Right cardiac atrium (tissue), 5 donors: Measurements from ENCODE around the gene PRDM1. TPM values are rescaled to one million over a fixed set of nuclear protein-coding genes. Genes with fewer than 3 reads are reported as not detected.

Experiments
- ATAC-seq, 2 donors: fragments of 200-7000 bp; cut with Tn5 transposase; one replicate each; pipeline versions ENCODE4 v1.8.0 to v1.9.1; 2020; ENCODE audit warnings: moderate library complexity in 2 of 2, mild to moderate bottlenecking in 1 of 2
- DNase-seq, 3 donors: peaks; one replicate each; pipeline ENCODE4 v3.0.0-alpha.2; 2020
- H3K27ac ChIP-seq: one replicate; pipeline ENCODE4 v1.5.1; 2013; ENCODE audit warnings: mild to moderate bottlenecking, low read length, control low read depth, moderate library complexity
- H3K27me3 ChIP-seq: one replicate; pipeline ENCODE4 v1.6.1; 2013; ENCODE audit not compliant: control insufficient read depth, insufficient read depth
- H3K4me1 ChIP-seq: one replicate; pipeline ENCODE4 v1.6.1; 2013; ENCODE audit warnings: low read length; ENCODE audit not compliant: control insufficient read depth, insufficient read depth
- H3K4me3 ChIP-seq: one replicate; pipeline ENCODE4 v1.5.1; 2013; ENCODE audit warnings: low read length, control low read depth
- H3K9me3 ChIP-seq: one replicate; pipeline ENCODE4 v1.6.1; 2013; ENCODE audit warnings: low read length; ENCODE audit not compliant: control insufficient read depth
- WGBS: extraction: QIAGEN DNeasy Blood & Tissue Kit; methylation state at CpG from one replicate; pipeline ENCODE4 v1.1.7; 2013; 5-methylcytosine and 5-hydroxymethylcytosine counted together
- intact Hi-C, 4 donors: fragments of 100-400 bp; cut with DNase I; formaldehyde crosslinking; loops; one replicate each; pipeline versions ENCODE4 v1.11.0 to v1.14.0; 2022 to 2023
- polyA plus RNA-seq: library from polyadenylated mRNA; stranded (reverse); fragments of 200-250 nt; gene quantifications from one replicate; pipeline ENCODE4 v1.2.3, GENCODE V29; 2013
- total RNA-seq, 4 donors: library from RNA; stranded (reverse); fragmentation: NEBNext Ultra II Directional; extraction: Animal tissue kit (Norgen Biotek cat#: 25700); gene quantifications; one replicate each; pipeline ENCODE4 v1.2.1, GENCODE V29; 2021
- donor health status: healthy with polysubstance abuse.
- donor health status: DM: no; HTN: yes; CAD: no.
- donor health status: DM: no; HTN: no; CAD: no.
- donor health status: DM: no; HTN: yes; CAD: no; lungs with severe emphysema.
- donor health status: DM: yes; HTN: yes; CAD: no.

The PRDM1 gene
- total and polyA plus RNA-seq, 5 donors = 0.41 to 1.5 (median 1.4) TPM

DNA sequence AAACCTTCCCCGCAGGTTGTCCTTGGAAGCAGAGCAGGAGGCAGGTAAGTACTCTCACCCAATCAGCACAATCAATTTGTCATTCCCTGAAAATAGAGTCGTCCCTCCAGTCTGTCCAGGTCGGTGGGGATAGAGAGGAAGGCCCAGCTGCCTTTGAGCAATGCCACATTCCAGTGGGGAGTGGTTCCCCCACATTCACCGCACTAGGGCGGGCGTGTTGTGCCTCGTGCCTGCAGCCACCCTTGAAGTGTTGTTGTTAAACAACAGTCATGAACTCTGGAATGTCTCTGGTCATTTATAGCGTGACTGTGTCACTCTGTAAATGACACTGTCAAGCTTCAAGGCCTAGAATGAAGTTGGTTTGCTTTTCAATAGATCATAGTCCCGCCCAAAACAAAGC is 33.4 kb downstream of the PRDM1 start:
- Histone ChIP-seq H3K27me3 (no peaks in the 10 kb centered on the region), H3K9me3 (no peaks in the 10 kb centered on the region), H3K27ac (no peak overlapping the region), H3K4me3 (no peak overlapping the region), H3K4me1 (no peaks in the 10 kb centered on the region)
- DNase-seq = no peak
- intact Hi-C loops = no loop called here
- ATAC-seq = no peak
- 75% methylated on average over 9 of the region's 9 CpGs for WGBS

DNA sequence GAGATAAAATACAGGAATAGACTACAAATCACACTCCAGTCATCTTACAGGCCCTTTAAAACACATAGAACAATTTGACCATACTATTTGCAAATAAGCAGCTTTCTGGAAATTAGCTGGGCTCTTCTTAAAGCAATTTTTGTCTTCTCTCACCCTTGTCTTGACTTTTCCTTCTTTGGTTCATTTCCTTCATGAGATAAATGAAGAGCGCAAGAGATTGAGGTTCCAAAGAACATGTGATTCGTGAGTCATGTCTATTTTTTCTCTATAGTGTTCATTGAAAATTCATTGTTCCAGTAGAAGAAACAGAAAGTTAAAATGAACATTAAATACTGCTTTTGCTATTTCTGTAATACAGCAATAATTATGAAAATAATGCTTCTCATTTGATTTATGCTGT is 33.9 kb downstream of the PRDM1 start:
- Histone ChIP-seq H3K4me3 (no peak overlapping the region), H3K9me3 (no peaks in the 10 kb centered on the region), H3K4me1 (no peaks in the 10 kb centered on the region), H3K27me3 (no peaks in the 10 kb centered on the region), H3K27ac (no peak overlapping the region)
- WGBS = 74% methylated on average over 2 of the region's 2 CpGs
- intact Hi-C loops = no loop called here
- ATAC-seq = no peak
- DNase-seq = no peak

DNA sequence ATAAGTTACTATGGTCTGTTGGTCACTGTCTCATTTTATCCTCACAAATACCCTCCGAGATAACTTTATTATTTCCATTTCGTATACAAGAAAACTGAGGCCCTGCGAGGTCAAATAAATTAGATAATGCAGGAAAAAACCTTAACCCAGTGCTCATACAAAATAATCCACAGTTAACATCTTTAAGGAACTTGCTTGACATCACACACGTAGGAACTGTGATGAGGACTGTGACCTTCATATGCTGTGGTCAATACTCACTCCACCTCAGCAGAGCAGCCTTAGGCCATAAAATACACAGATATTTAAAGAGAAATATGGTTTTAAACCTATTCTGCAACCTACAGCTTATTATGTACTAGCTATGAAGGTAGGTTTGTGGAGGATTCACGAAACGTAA is 34.3 kb downstream of the PRDM1 start:
- Histone ChIP-seq H3K4me1 (no peaks in the 10 kb centered on the region), H3K4me3 (no peak overlapping the region), H3K27ac (no peak overlapping the region), H3K9me3 (no peaks in the 10 kb centered on the region), H3K27me3 (no peaks in the 10 kb centered on the region)
- 93% methylated on average over 6 of the region's 6 CpGs for WGBS
- ATAC-seq (no peak), DNase-seq (no peak)
- intact Hi-C loops = no loop called here

DNA sequence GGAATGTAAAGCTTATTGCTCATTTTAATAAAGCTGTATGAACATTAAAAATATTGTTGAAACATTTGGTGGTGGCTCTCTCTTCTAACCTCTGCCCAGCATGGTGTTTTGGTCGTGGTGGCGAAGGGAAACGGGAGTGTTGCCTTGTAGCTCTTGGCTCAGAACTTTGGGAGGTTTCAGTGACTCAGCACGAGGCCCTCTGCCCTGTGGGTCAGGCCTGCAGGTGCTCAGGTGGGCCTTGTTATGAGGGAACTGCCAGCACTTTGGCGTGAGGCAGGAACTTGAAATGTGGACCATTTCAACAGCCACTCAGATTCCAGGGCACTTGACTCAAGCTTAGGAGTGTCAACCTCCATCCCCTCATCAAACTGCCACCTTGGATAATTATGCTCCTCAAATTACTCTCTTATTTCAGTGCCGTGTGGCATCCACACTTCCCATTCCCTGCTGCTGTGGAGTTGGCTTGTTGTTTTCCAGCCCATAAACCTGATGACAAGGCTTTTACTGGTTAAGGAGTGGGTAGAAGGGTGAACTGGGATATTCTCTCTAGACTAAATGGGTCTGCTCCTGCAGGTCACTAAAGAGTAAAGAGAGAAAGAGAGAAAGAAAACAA is 36.3 kb downstream of the PRDM1 start:
- H3K4me3 ChIP-seq = no peak overlapping the region
- H3K4me1 ChIP-seq = no peaks in the 10 kb centered on the region
- H3K27me3 ChIP-seq = no peaks in the 10 kb centered on the region
- no peak for DNase-seq
- no peak for ATAC-seq
- intact Hi-C loops = no loop called here
- H3K27ac ChIP-seq = no peak overlapping the region
- 75% methylated on average over 6 of the region's 6 CpGs for WGBS
- no peaks in the 10 kb centered on the region for H3K9me3 ChIP-seq

DNA sequence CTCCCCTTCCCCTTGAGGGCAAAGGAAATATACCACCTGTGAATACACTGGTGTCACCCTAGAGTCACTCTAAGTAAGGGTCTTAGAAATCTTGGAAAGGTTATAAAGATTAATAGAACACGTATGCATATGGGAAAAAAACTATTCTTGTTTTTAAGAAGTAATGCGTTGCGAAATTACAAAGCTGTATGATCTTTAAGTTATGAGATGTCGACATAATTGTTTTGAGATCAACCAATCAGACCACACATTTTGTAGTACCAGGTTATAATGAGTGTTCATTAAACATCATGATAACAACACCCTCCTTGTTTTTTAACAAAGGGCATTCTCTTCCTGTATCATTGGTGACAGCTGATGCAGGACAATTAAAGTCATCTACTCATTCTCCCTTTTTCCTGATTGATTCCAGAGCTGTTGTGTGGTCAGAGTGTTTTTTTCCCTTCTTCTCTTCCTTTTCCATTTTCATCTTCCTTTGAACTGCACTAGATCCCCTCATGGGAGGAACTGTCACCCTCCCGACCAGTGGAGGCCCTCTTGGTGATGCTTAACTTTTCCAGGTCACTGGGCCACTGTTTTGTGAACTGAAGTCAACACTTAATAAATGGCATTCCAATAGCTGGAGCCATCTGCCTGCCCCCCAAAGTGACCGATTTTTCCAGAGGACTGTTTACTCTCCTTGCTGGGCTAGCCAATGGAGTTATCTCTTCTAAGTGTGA is 37.0 kb downstream of the PRDM1 start:
- DNase-seq (no peak), ATAC-seq (no peak)
- WGBS = 80% methylated on average over 6 of the region's 6 CpGs
- H3K9me3 ChIP-seq = no peaks in the 10 kb centered on the region
- H3K4me1 ChIP-seq = no peaks in the 10 kb centered on the region
- H3K4me3 ChIP-seq = no peak overlapping the region
- H3K27me3 ChIP-seq = no peaks in the 10 kb centered on the region
- H3K27ac ChIP-seq = no peak overlapping the region
- intact Hi-C loops = no loop called here

DNA sequence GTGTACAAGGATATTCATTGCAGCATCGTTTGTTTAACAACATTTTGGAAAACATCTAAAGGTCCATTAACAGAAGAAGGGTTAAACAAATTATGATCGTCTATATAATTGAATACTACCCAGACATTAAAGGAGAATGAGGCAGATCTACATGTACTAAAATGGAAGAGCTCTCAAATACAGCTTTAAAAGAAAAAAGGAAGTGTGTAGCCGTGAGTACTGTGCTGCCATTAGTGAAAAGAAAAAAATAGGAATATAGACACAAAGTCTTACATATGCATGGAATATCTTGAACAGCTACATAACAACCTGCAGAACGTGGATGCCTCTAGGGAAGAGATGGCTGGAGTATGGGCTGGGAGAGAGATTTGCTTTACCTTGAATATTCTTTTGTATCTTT is 37.9 kb downstream of the PRDM1 start:
- H3K4me3 ChIP-seq = no peak overlapping the region
- no peak for DNase-seq
- intact Hi-C loops = no loop called here
- no peak for ATAC-seq
- H3K9me3 ChIP-seq = no peaks in the 10 kb centered on the region
- no peaks in the 10 kb centered on the region for H3K27me3 ChIP-seq
- no peak overlapping the region for H3K27ac ChIP-seq
- no peaks in the 10 kb centered on the region for H3K4me1 ChIP-seq
- WGBS = 69% methylated on average over 4 of the region's 4 CpGs

DNA sequence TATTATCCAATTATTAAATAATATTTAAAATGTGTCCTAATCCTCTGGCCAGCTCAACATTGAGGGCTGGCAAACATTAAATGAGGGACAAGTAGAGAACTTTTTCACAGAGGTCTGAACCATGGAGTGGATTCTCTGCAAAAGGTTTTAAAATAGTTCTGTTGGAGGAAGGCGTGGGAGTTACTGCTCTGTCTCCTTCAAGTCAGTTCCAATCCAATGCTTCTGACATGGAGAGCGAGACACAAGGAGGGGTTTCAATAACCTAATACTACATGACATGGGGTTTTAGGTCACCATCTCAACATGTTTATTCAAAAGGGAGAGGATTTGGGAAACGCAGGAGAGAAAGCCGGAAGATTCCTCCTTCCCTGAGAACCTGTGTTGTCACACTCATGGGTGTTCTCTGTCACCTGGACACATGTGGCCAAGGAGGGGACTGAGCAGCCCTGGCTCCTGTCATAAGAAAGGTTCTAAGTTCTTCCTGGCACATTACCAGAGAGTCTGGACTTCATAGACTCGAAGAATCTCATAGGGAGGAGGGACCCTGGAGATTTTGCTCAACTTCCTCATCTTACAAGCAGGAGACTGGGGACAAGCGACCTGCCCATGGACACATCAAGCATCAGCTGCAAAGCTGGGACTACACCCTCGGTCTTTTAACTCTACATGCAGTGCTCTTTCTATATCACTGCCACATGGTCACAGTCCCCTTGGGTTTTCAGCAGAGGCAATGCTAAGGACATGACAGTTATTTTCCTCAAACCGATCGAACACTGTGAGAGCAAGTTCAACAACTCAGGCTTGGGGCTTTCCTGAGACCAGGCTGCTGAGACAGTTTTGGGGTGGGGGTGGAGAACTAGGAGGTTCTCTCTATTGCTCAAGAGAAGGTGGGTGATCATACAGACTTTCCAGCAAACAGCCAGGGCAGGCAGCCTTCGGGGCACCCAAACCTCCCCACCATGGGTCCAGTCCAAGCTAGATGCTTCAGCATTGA is 38.6 kb downstream of the PRDM1 start:
- Histone ChIP-seq H3K4me3 (no peak overlapping the region), H3K9me3 (no peaks in the 10 kb centered on the region), H3K27ac (no peak overlapping the region), H3K4me1 (no peaks in the 10 kb centered on the region), H3K27me3 (no peaks in the 10 kb centered on the region)
- WGBS = 79% methylated on average over 10 of the region's 10 CpGs
- DNase-seq = no peak
- intact Hi-C loops = no loop called here
- no peak for ATAC-seq

DNA sequence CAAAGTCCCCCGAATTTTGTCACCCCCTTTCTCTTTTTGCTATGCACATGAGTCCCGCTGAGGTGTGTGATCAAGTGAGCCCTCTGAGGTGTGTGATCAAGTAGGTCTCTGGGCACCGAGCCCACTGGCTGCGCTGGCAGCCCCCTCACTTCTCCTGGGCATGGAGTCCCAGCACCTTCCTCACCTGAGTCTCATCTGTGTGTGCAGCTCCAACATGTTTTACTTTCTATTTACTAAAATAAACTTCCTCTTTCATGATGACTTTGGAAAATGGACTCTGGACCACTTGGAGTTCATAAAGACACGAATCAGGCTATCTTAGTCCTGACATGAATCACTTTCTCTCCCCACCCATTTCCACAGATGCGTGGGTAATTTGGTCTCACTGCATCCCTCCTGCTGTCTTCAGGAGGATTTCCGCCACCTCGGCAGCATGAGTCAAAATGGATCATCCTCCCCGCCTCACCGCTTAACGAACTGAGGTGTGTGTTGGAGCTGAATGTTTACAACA is 39.8 kb downstream of the PRDM1 start:
- H3K27ac ChIP-seq = no peak overlapping the region
- 78% methylated on average over 11 of the region's 11 CpGs for WGBS
- H3K4me3 ChIP-seq = no peak overlapping the region

DNA sequence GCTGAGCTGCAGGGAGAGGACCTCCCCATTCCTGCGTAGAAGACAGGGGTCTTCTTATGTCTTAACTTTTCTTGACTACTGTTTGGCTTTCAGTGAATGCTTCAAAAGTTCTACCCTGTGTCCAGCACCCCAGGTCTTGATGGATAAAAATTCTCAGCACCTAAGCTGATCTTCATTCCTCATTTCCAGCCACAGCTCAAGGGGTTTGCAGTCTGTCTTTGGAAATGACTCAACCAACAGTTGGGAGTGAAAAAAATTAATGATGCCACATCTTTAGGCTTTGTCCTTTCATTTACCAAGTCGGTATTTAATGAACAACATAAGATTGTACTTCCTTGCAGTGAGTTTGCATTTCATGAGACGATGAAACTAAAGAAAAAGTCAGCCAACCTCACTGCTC is 40.3 kb downstream of the PRDM1 start:
- Histone ChIP-seq H3K4me1 (no peaks in the 10 kb centered on the region), H3K27me3 (no peaks in the 10 kb centered on the region), H3K27ac (no peak overlapping the region), H3K4me3 (no peak overlapping the region), H3K9me3 (no peaks in the 10 kb centered on the region)
- intact Hi-C loops = no loop called here
- no peak for DNase-seq
- WGBS = 85% methylated on average over 3 of the region's 3 CpGs
- ATAC-seq = no peak

More for the DNA sequence above, 39.8 kb downstream of the PRDM1 start:
- DNase-seq (no peak), ATAC-seq (no peak)
- Histone ChIP-seq H3K9me3 (no peaks in the 10 kb centered on the region), H3K27me3 (no peaks in the 10 kb centered on the region), H3K4me1 (no peaks in the 10 kb centered on the region)
- intact Hi-C loops = no loop called here

DNA sequence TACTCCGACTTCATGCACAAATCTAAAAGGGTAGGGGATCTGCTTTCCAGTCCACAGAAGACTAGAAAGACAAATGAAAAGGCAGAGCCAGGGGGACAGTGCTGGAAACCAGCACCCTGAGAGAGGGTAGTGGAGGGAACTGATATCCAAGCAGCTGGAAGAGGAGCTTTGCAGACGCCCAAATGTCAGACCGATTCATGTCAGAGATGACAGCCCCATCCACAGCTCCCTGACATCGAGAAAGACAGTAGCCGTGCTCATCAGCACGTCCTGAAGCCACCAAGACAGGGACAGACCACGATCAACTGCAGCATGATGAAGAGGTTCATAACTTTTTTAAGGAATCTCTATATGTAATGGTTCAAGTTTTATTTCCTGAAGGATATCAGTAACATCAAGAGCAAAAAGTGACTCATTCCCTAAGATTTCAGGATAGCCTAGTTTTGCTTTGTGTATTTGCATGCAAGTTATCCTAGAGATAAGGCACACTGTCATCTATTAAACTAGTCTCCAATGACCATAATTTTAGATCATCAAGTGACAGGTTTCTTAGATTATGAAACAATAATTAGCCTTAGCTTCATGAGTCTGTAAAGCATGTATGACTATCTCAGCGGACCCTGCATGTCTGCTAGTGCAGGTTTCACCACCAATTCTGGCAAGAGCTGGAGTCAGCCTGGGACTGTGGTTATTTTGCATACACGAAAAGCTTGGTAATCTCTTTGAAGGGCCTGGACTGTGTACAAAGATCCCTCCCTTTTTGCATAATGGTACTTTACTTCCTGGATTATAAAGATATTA is 43.0 kb downstream of the PRDM1 start:
- ATAC-seq = no peak
- Histone ChIP-seq H3K4me1 (no peaks in the 10 kb centered on the region), H3K27ac (no peak overlapping the region), H3K4me3 (no peak overlapping the region), H3K9me3 (no peaks in the 10 kb centered on the region), H3K27me3 (no peaks in the 10 kb centered on the region)
- no peak for DNase-seq
- WGBS = 75% methylated on average over 9 of the region's 9 CpGs
- intact Hi-C loops = no loop called here
